T-cell (primary cell): ENCODE data around the gene STK40. TPM values are rescaled to one million over a fixed set of nuclear protein-coding genes. Genes with fewer than 3 reads are reported as not detected.

Experiments used
- ATAC-seq, 4 experiments: fragments of 200-7000 bp in 3 of 4; fragments of 150-1000 bp in 1 of 4; cut with Tn5 transposase; replicated peaks in 1 of 4; 1 replicate in 3 of 4; 2 replicates in 1 of 4; pipeline ENCODE4 v1.10.0; 2021; ENCODE audit warnings: moderate library complexity in 3 of 4, mild to moderate bottlenecking in 2 of 4, moderate number of reproducible peaks in 1 of 4
- CTCF ChIA-PET, 2 donors: fragments of 300-600 bp; sonication (Branson Sonifier 250); formaldehyde crosslinking; loops; one replicate each; lab custom pipeline; 2022; ENCODE audit warnings: antibody characterized with exemption in 2 of 2; lab: Charles Lee
- POLR2A ChIA-PET, 2 donors: fragments of 300-600 bp; sonication (Branson Sonifier 250); formaldehyde crosslinking; loops; one replicate each; lab custom pipeline; 2022; ENCODE audit warnings: antibody characterized with exemption in 2 of 2; lab: Charles Lee
- DNase-seq, 35 experiments: peaks; one replicate each; pipeline versions ENCODE4 v3.0.0 to v3.0.0-alpha.2; 2013 to 2023
- H3K27ac ChIP-seq: one replicate; pipeline ENCODE4 v1.5.1; 2013; ENCODE audit warnings: low read length
- H3K27me3 ChIP-seq, 2 experiments: replicated peaks in 1 of 2; 1 replicate in 1 of 2; 2 replicates in 1 of 2; pipeline versions ENCODE4 v1.6.1 to v1.7.0; 2013; ENCODE audit warnings: low read length in 1 of 2, mixed read lengths in 1 of 2; ENCODE audit not compliant: control insufficient read depth in 2 of 2, insufficient read depth in 2 of 2; ENCODE audit errors: extremely low read depth in 1 of 2
- H3K36me3 ChIP-seq, 2 donors: 1 replicate in 1 of 2; 2 replicates in 1 of 2; pipeline versions ENCODE4 v1.6.1 to v1.7.0; 2013; ENCODE audit warnings: low read length in 1 of 2; ENCODE audit not compliant: control insufficient read depth in 2 of 2, insufficient read depth in 1 of 2; ENCODE audit errors: extremely low read depth in 1 of 2
- H3K4me1 ChIP-seq, 2 experiments: 1 replicate in 1 of 2; 2 replicates in 1 of 2; pipeline versions ENCODE4 v1.6.1 to v1.7.0; 2013; ENCODE audit warnings: low read length in 2 of 2, mixed read lengths in 1 of 2; ENCODE audit not compliant: insufficient read depth in 2 of 2, control insufficient read depth in 1 of 2; ENCODE audit errors: extremely low read depth in 1 of 2
- H3K4me3 ChIP-seq, 2 donors: 1 replicate in 1 of 2; 2 replicates in 1 of 2; pipeline versions ENCODE4 v1.5.1 to v1.7.0; 2013; ENCODE audit warnings: mild to moderate bottlenecking in 2 of 2, low read length in 1 of 2, moderate library complexity in 1 of 2; ENCODE audit not compliant: control insufficient read depth in 1 of 2; ENCODE audit errors: extremely low read depth in 1 of 2
- H3K9me3 ChIP-seq: 2 replicates; pipeline ENCODE4 v1.7.0; 2013
- H3K27ac Mint-ChIP-seq, 2 donors: one replicate each; pipeline ENCODE4 v1.8.0; 2020 to 2021; ENCODE audit warnings: mild to moderate bottlenecking in 2 of 2, mixed read lengths in 2 of 2
- H3K27me3 Mint-ChIP-seq, 2 donors: one replicate each; pipeline ENCODE4 v1.8.0; 2021 to 2022; ENCODE audit warnings: mixed read lengths in 2 of 2
- H3K36me3 Mint-ChIP-seq: one replicate; pipeline ENCODE4 v1.8.0; 2021; ENCODE audit warnings: mixed read lengths
- H3K4me1 Mint-ChIP-seq, 3 donors: one replicate each; pipeline ENCODE4 v1.8.0; 2020 to 2022; ENCODE audit warnings: mixed read lengths in 3 of 3, mild to moderate bottlenecking in 1 of 3
- H3K4me3 Mint-ChIP-seq, 3 donors: one replicate each; pipeline ENCODE4 v1.8.0; 2020 to 2022; ENCODE audit warnings: mild to moderate bottlenecking in 3 of 3, mixed read lengths in 3 of 3, moderate library complexity in 3 of 3
- H3K9me3 Mint-ChIP-seq, 3 donors: one replicate each; pipeline ENCODE4 v1.8.0; 2020 to 2022; ENCODE audit warnings: mixed read lengths in 3 of 3
- WGBS: methylation state at CpG from one replicate; pipeline ENCODE4 v1.1.5; 2013; ENCODE audit warnings: missing lambda C conversion rate; ENCODE audit not compliant: insufficient coverage; 5-methylcytosine and 5-hydroxymethylcytosine counted together
- total RNA-seq, 35 experiments: library from RNA in 6 of 35; stranded (reverse) in 6 of 35; fragments of 120-200 nt in 1 of 35; gene quantifications; one replicate each; pipeline versions ENCODE4 v1.2.1 to v1.2.4 and lab custom pipeline; 2013 to 2026

STK40 gene
- total RNA-seq, 5 donors from 2014 or later (not counting 1 experiment from before 2014, with no cell fraction given) = 29.6 to 71.1 (median 56.7) TPM

- 0% methylated on average over 4 of the region's 5 CpGs for WGBS
- peak in 7 of 35 experiments; percentile 14 to 45 (median 27) for DNase-seq
- Histone ChIP-seq H3K4me1 (peaks cover 4 to 45% of the 10 kb centered on the region in 2 experiments), H3K27ac (peak overlapping the region; percentile 80), H3K36me3 (peaks cover 14 to 22% of the 10 kb centered on the region in 2 donors), H3K9me3 (no peaks in the 10 kb centered on the region), H3K27me3 (peaks cover 0 to 3% of the 10 kb centered on the region in 2 experiments), H3K4me3 (peak overlapping the region; percentile 83 to 89)
- no peaks in the 10 kb centered on the region for H3K27me3 Mint-ChIP-seq
- peaks cover 35 to 46% (median 45%) of the 10 kb centered on the region in 3 donors for H3K4me1 Mint-ChIP-seq
- H3K9me3 Mint-ChIP-seq = no peaks in the 10 kb centered on the region
- ChIA-PET CTCF (interaction anchor here in 1 of 2 donors (1.2 to 2.5 kb wide), 3 partner anchors 9 to 54 kb away, joined by 4 to 13 read pairs (median 5); partner anchors contain the start of gene STK40), POLR2A (interaction anchor here (0.5 to 0.8 kb wide), 4 partner anchors 10 to 110 kb away, joined by 3 read pairs; no protein-coding TSS in a partner anchor)
- ATAC-seq = peak; percentile 63 to 74 (median 70)
- H3K27ac Mint-ChIP-seq = peak overlapping the region; percentile 96 to 98
- peak overlapping the region; percentile 84 to 99 (median 98) for H3K4me3 Mint-ChIP-seq
- H3K36me3 Mint-ChIP-seq = peaks cover 6% of the 10 kb centered on the region
These were observed 11.3 kb upstream of the STK40 start for GRCh38 chr1:36397083-36397377.

GRCh38 chr1:36396359-36396758, 10.6 kb upstream of the STK40 start:
- Mint-ChIP-seq H3K27ac (peak overlapping the region; percentile 31 to 34), H3K9me3 (no peaks in the 10 kb centered on the region), H3K4me1 (peaks cover 37 to 45% (median 43%) of the 10 kb centered on the region in 3 donors), H3K4me3 (peak overlapping the region; percentile 84 to 99 (median 98)), H3K27me3 (no peaks in the 10 kb centered on the region), H3K36me3 (peaks cover 10% of the 10 kb centered on the region)
- H3K27ac ChIP-seq = no peak overlapping the region
- no peaks in the 10 kb centered on the region for H3K9me3 ChIP-seq
- H3K36me3 ChIP-seq = peaks cover 16 to 28% of the 10 kb centered on the region in 2 donors
- H3K4me3 ChIP-seq = no peak overlapping the region
- peaks cover 4 to 39% of the 10 kb centered on the region in 2 experiments for H3K4me1 ChIP-seq
- H3K27me3 ChIP-seq = no peaks in the 10 kb centered on the region
- WGBS = 79% methylated on average over 5 of the region's 6 CpGs
- ChIA-PET POLR2A (interaction anchor here in 1 of 2 donors (0.7 kb wide), 1 partner anchor 254 kb away, joined by 7 read pairs; no protein-coding TSS in a partner anchor), CTCF (interaction anchor here (0.6 to 2.5 kb wide), 3 partner anchors 10 to 54 kb away, joined by 3 to 13 read pairs (median 4); partner anchors contain the start of gene STK40 (in 1 of the 2))
- ATAC-seq (no peak), DNase-seq (no peak)

GRCh38 chr1:36393686-36394085, 8.0 kb upstream of the STK40 start:
- POLR2A ChIA-PET = no interaction called here

GRCh38 chr1:36392836-36393235, 7.1 kb upstream of the STK40 start:
- Histone ChIP-seq H3K27ac (no peak overlapping the region), H3K27me3 (no peaks in the 10 kb centered on the region), H3K36me3 (peaks cover 16 to 48% of the 10 kb centered on the region in 2 donors), H3K9me3 (no peaks in the 10 kb centered on the region), H3K4me1 (peaks cover 4 to 25% of the 10 kb centered on the region in 2 experiments), H3K4me3 (no peak overlapping the region)
- ATAC-seq = no peak
- no peak overlapping the region for H3K4me3 Mint-ChIP-seq
- 92% methylated on average over 2 of the region's 4 CpGs for WGBS
- H3K4me1 Mint-ChIP-seq = peaks cover 28 to 45% (median 38%) of the 10 kb centered on the region in 3 donors
- H3K9me3 Mint-ChIP-seq = no peaks in the 10 kb centered on the region
- ChIA-PET POLR2A (no interaction called here), CTCF (interaction anchor here in 1 of 2 donors (0.7 kb wide), 1 partner anchor 42 kb away, joined by 6 read pairs; no protein-coding TSS in a partner anchor)
- H3K27ac Mint-ChIP-seq = no peak overlapping the region
- H3K27me3 Mint-ChIP-seq = no peaks in the 10 kb centered on the region
- DNase-seq = no peak
- peaks cover 15% of the 10 kb centered on the region for H3K36me3 Mint-ChIP-seq

More at GRCh38 chr1:36393686-36394085, 8.0 kb upstream of the STK40 start:
- Mint-ChIP-seq H3K36me3 (peaks cover 15% of the 10 kb centered on the region), H3K4me3 (no peak overlapping the region), H3K27ac (no peak overlapping the region), H3K4me1 (peaks cover 31 to 48% (median 42%) of the 10 kb centered on the region in 3 donors), H3K9me3 (no peaks in the 10 kb centered on the region), H3K27me3 (no peaks in the 10 kb centered on the region)
- DNase-seq (no peak), ATAC-seq (no peak)
- Histone ChIP-seq H3K4me1 (peaks cover 4 to 30% of the 10 kb centered on the region in 2 experiments), H3K4me3 (no peak overlapping the region), H3K27ac (no peak overlapping the region), H3K9me3 (no peaks in the 10 kb centered on the region), H3K36me3 (peaks cover 16 to 48% of the 10 kb centered on the region in 2 donors), H3K27me3 (no peaks in the 10 kb centered on the region)
- CTCF ChIA-PET = no interaction called here
- WGBS = over 99% methylated on average over 14 of the region's 19 CpGs

GRCh38 chr1:36391271-36391670, 5.5 kb upstream of the STK40 start:
- Histone ChIP-seq H3K27me3 (no peaks in the 10 kb centered on the region), H3K36me3 (peaks cover 20 to 48% of the 10 kb centered on the region in 2 donors), H3K27ac (no peak overlapping the region), H3K4me3 (no peak overlapping the region), H3K9me3 (no peaks in the 10 kb centered on the region), H3K4me1 (peaks cover 5 to 24% of the 10 kb centered on the region in 2 experiments)
- peaks cover 15% of the 10 kb centered on the region for H3K36me3 Mint-ChIP-seq
- no peaks in the 10 kb centered on the region for H3K27me3 Mint-ChIP-seq
- H3K4me1 Mint-ChIP-seq = peaks cover 21 to 45% (median 38%) of the 10 kb centered on the region in 3 donors
- peak overlapping the region; percentile 25 to 55 for H3K27ac Mint-ChIP-seq
- ChIA-PET CTCF (no interaction called here), POLR2A (interaction anchor here (0.6 kb wide), 2 partner anchors 12 to 166 kb away, joined by 3 to 4 read pairs; no protein-coding TSS in a partner anchor)
- no peak for ATAC-seq
- DNase-seq = no peak
- no peaks in the 10 kb centered on the region for H3K9me3 Mint-ChIP-seq
- 87% methylated on average over 4 of the region's 8 CpGs for WGBS
- no peak overlapping the region for H3K4me3 Mint-ChIP-seq

GRCh38 chr1:36390411-36390810, 4.7 kb upstream of the STK40 start:
- no peaks in the 10 kb centered on the region for H3K27me3 Mint-ChIP-seq
- Histone ChIP-seq H3K4me1 (peaks cover 6 to 18% of the 10 kb centered on the region in 2 experiments), H3K27ac (no peak overlapping the region), H3K36me3 (peaks cover 20 to 48% of the 10 kb centered on the region in 2 donors), H3K9me3 (no peaks in the 10 kb centered on the region), H3K4me3 (no peak overlapping the region), H3K27me3 (no peaks in the 10 kb centered on the region)
- CTCF ChIA-PET = no interaction called here
- peak overlapping the region; percentile 55 to 59 for H3K27ac Mint-ChIP-seq
- peaks cover 21 to 45% (median 35%) of the 10 kb centered on the region in 3 donors for H3K4me1 Mint-ChIP-seq
- no peaks in the 10 kb centered on the region for H3K9me3 Mint-ChIP-seq
- ATAC-seq (no peak), DNase-seq (no peak)
- POLR2A ChIA-PET = no interaction called here
- peaks cover 15% of the 10 kb centered on the region for H3K36me3 Mint-ChIP-seq
- no peak overlapping the region for H3K4me3 Mint-ChIP-seq
- 63% methylated on average over 1 of the region's 2 CpGs for WGBS
